ENCODE data around the gene KCNJ12.

- TF ChIP-seq REST (IDR thresholded peaks at IDR 0.05; ENCODE audit: insufficient read depth in 1 of 2, low read depth in 2 of 2, low read length in 2 of 2): no peak
- no peak for TF ChIP-seq TAF1 (IDR thresholded peaks at IDR 0.05; ENCODE audit: borderline replicate concordance, insufficient read depth, low read length)
- TF ChIP-seq POLR2AphosphoS5 (IDR thresholded peaks at IDR 0.05; ENCODE audit: low read depth, low read length): no peak
- no peak for TF ChIP-seq FOXP2 (optimal IDR thresholded peaks at IDR 0.05; ENCODE audit: borderline replicate concordance, extremely low read depth, extremely low read length, insufficient read depth)
- TF ChIP-seq SIN3A (IDR thresholded peaks at IDR 0.05; ENCODE audit: borderline replicate concordance, insufficient read depth, low read length): no peak
Observed at GRCh38 chr17:21467739-21468490, 91.8 kb downstream of the KCNJ12 start.

Data from PFSK-1 (cell line).